HG02981 (cell line): ENCODE results near the gene PYROXD2.
"Not testable (repeated sequence)": the region's sequence is repeated elsewhere in the genome, so short reads cannot be mapped to it uniquely, and the experiment has no call there.

Source experiments
- ATAC-seq: cut with Tn5 transposase; IDR thresholded peaks from one replicate; pipeline ENCODE4 v1.9.1; 2021; ENCODE audit warnings: mild to moderate bottlenecking, moderate library complexity; ENCODE audit not compliant: unreplicated experiment

The PYROXD2 gene

DNA sequence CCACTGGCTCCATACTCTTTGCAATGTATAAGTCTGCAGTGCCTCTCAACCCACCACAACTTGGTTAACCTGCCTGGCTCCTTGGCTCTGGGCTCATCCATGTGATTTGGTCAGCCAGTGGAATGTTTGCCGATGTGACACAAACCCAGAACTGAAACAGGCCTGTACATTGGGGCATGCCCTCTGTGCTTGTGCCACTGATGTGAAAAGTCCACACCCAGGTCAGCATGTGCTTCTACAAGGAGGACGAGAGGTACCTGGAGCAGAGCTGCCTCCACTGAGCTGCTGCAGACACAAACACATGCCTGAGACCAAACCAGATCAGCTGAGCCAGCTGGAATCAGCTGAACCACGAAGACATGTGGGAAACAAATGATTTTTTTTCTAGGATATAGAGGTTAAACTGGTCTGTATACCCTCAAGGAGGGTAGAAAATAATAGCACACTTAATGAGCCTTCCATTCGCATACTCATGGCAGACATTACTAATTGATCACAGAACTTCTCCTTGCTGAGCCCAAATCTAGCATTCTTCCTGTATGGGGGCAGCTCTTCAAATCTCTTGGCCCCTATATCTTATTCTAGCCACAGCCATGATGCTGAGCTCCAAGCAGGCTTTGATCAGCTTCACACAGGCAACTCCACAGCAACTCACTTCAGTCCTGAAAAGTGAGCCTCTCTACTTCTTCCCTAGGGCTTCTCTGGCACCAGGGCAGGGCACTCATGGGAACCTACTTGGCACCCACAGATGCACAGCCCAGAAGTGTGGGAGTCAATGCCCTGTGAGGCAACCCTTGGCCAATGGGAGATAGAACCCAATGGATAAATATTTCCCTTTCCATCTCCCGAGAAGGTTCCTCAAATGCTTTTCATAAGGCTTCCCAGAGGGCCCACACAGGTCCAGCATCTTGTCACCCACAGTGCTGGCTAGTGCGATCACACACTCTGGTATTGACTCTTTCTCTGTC lies 18.6 kb downstream of the PYROXD2 start:
- no peak for ATAC-seq

DNA sequence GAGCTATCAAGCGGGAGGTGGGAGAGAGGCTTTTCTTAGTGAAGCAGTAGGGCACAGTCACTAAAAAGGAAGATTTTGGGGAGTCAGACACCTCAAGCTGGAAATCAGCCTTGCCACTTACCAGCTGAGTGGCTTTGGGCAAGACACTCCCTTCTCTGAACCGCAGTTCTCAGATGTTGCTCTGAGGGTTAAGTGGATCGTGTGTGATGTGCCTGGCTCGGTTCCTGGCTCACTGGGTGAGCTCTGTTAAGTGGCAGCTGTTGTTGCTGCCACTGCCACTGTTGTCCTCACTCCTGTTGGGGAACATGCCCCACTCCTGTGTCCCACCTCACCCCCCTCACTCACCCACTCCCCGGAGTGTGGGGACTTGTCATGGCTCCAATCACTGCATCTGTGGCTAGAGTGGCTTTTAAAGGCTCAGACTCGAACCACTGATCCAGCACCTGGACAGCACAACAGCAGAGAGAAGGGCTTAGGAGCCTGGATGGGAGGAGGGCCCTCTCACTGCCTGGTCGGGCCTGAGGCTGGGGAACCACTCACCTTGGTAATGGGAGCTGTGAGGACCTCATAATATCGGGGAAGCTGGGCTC lies 20.0 kb downstream of the PYROXD2 start:
- ATAC-seq = no peak

DNA sequence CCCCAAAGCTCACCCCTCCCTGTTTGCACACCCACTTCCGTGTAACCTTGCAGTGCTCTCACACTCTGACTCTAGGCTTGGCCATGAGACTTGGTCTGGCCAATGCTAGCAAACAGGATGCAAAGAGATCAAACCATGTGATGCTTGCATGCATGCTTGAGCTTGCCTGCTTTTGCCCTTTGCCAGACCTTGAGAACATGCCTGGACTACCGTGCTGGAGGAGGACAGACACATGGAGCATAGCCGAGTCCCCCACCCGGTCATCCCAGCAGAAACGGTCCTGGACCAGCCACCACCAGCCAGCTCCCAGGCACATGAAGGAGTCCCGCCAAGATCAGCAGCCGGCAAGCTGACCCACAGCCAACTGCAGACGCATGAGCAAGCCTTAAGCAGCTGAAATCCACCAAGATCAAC lies 23.4 kb downstream of the PYROXD2 start:
- no peak for ATAC-seq

DNA sequence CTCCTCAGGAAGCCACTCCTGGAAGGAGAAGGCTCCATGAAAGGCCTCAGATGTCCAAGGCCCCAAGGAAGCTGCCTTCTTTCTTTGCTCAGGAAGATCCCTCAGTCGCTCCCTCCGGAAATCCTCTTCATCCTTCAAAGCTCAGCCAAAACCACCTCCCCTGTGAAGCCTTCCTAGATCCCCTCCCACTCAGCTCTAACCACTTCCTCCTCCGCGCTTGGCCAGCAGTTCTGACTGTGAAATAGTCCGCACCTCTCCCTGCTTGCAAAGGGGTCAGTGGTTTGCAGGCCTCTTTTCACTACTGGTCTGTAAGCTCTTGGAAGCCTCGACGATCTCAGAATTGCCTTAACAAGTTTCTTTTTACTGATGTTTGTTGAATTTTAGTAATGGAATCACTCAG lies 23.9 kb downstream of the PYROXD2 start:
- no peak for ATAC-seq

DNA sequence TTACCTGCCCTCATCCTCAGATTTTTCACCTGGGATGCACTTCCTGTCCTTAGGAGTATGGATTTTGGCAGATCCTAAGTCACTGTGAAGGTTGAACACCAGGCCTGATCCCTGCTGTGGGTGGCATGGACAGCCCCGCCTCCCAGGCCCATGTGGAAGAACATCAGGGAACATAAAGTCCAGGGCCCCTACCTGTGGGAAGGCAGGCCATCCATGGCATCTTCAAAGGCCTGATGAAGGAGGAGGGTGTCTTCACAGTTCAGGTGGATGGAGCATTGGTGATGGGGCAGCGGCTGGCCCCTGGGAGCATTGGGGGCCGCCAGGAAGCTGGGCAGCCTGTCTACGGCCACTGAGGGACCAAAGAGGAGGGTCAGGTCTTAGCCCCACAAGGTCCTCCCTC lies 24.6 kb downstream of the PYROXD2 start:
- ATAC-seq = no peak

DNA sequence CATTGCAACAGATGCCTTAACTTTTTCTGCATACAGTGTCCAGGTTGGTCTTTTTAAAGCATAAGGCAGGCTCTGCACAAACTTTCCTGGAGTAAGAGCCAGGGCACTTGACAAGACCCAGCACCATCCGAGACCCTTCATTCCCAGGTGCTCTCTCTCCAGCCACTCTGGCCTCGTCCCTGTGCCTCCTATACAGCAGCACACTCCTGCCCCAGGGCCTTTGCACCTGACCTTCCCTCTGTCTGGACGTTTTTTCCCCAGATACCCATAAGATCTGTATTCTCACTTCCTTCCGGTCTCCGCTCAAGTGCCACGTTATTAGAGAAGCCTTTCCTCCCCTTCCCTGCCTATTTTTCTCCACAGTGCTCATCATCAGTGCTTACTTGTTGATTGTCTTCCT lies 25.6 kb downstream of the PYROXD2 start:
- no peak for ATAC-seq

DNA sequence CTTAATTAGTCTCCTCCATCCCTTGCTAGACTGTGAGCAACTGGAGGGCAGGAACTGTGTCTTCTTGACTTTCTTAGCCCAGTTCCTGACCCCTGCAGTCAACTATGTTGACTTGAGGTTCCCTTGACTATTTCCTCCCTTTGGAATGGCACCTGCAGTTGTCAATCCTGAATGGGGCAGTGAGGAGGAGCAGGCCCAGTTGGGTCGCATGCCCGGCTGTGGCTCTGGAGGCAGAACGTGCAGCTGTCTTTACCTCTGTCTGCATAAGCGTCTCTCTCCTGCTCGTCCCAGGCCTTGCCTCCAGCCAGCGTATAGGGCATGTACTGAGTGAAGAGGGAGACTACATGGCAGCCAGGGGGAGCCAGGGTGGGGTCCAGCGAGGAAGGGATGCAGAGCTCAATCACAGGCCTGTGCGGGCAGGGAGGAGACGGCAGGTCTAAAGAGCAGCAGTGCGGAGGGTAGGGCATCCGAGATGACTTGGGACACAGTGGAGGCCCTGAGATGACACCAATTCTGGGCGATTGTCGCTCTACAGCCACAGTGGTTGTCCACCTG lies 26.8 kb downstream of the PYROXD2 start:
- ATAC-seq = no peak

DNA sequence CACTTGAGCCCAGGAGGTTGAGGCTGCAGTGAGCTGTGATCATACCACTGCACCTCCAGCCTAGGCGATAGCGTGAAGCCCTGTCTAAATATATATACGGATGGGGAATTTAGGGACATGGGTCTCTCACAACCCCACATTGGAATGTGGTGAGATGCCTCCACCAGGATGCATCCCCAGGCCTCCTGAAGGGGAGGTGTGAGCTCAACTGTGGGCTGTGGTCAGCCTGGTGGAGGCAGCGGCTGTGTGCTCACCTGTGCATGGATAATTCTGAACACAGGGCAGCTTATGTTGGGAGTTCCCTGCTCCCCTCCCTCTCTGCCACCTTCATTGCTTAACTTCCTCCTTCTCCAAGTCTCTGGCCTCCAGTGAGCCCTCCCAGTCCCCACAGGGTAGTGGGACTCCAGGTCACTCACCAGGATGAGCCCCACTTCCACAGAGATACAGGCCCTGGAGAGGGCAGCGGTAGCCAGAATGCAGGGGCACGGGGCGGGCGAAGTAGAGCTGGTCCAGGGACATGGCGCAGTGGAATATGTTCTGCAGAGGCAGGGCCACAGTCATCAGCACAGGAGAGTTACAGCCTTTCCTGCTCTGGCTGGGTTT lies 30.4 kb downstream of the PYROXD2 start:
- no peak for ATAC-seq

DNA sequence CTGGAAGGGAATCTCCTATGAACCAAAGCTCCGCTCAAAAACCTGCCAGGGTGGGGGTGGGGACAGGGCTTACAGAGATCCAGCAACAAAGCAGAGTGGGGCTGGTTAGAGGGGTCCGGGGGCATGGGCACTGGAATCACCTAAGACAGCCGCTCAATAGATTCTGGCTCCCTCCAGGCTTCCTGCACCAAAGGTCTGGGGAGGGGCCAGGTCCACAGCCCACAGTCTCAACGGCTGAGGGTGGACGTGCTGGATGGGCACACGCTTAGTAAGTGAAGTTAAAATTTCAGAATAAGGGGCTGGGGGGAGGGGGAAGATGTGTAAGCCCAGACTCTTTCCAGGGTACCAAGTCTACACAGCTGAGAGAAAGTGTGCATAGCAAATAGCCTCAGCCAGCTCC lies 31.1 kb downstream of the PYROXD2 start:
- no peak for ATAC-seq

DNA sequence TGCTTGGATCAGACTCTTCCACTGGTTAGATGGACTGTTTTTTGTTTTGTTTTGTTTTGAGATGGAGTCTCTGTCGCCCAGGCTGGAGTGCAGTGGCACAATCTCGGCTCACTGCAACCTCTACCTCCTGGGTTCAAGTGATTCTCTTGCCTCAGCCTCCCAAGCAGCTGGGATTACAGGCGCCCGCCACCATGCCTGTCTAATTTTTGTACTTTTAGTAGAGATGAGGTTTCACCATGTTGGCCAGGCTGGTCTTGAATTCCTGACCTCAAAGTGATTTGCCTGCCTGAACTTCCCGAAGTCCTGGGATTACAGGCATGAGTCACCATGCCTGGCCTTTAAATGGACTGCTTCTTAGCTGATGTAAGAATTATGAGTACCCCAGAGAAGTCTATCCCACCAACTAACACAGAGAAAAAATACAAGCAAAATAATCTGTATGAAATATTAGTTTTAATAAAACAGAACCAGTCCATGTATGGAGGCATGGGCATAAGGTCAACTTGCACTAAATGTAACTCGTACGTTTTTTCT lies 31.8 kb downstream of the PYROXD2 start:
- not testable (repeated sequence) for ATAC-seq

DNA sequence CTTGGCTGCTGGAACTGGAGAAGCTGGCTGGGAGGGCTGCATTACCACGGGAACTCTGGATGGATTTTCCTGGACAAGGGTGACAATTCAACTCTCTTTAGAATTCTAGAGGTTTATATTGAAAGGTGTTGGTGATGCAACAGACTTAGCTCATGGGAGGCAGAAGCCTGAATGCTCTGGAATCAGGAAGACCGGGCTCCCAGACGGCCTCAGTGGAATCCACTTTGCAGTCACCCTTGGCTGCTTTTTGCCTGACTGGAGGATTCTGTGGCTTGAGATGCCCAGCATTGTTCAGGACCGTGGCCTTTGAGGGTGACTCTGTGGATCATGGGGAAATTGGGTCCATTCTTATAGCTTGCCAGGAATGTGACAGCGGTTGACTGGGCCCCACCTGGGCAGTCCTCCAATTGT lies 32.3 kb downstream of the PYROXD2 start:
- ATAC-seq = no peak

DNA sequence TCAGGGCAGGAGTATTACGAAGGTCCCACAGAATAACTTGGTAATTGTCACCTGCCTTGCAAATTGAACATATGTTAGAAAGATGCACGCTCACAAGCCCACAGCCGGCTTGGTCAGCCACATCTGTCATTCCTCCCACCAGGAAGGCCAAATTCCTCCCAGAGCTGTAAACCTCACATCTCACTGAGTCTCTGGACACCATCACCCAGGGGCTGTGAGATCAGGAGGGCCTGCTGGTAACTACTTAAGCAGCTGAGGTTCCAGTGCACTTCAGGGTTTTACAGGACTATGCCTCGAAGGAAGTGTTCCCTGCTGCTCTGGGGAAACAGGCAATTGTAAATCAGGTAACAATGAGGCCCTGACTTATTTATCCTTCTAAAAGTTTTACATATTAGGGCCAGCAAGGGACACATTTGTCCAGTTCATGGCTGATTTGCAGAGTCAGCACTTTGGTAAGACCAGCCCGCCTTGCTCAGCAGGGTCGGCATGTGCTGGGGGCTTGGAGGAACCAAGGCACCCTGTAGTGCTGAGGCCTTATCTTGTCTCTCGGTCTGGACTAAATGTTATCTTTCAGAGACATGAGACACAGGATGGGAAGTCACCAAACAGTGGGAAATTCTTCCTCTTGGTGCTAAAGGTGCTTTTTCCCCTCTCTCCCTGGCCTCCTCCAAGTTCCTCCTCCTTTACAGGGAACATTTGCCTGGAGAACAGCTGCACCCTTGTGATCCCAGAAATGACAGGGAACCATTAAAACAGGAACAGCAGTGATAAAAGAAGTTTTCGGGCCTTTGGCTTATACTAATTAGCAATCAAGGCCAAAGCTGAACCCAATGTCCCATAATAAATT lies 34.3 kb downstream of the PYROXD2 start:
- ATAC-seq = no peak

DNA sequence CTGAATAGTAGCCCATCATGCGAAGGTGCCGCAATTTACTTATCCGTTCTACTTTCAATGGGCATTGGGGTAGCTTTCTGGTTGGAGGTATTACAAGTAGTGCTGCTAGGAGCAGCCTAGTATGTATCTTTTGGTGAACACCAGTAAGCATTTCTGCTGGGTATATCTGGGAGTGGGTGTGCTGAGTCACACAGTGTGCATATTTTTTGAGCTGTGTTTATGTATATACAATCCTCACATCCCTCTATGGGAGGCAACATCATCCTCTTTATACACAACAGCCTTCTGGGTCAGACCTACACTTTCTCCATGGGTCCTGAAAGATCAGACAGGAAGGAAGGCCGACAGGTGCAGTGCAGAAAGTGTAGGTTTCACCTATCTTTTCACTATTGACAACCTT lies 36.3 kb downstream of the PYROXD2 start:
- ATAC-seq = no peak

DNA sequence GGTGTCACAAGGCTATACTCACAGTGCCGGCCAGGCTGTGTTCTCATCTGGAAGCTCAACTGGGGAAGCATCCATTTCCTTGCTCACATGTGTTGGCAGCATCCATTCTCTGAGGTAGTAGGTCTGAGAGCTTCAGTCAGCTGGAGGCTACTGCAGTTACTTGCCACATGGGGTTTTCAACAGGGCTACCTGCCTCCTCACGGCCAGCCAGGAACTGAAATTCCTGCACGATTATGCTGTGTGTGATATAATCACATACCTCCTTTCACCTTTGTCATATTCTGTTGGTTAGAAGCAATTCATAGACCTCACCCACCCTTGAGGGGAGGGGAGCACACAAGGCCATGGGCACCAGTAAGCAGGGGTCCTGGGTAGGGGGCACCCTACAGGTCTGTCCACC lies 37.4 kb downstream of the PYROXD2 start:
- ATAC-seq = no peak

DNA sequence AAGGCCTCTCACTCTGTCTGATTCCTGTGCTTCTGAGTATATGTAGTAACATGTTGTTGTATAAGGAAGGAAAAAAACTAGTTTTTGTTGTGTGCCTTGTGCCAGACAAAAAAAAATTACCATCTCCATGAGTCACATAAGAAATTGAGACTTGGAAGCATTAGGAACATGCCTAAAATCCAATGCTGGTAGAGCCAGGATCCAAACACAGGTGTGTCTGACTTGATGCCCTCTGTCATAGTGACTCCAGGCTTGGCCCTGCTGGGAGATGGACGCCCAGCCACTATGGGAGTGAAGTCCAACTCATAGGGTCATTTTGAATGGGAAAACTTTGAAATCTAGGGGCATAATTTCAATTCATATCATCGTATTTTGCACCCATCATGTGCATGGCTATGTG lies 38.0 kb downstream of the PYROXD2 start:
- no peak for ATAC-seq

DNA sequence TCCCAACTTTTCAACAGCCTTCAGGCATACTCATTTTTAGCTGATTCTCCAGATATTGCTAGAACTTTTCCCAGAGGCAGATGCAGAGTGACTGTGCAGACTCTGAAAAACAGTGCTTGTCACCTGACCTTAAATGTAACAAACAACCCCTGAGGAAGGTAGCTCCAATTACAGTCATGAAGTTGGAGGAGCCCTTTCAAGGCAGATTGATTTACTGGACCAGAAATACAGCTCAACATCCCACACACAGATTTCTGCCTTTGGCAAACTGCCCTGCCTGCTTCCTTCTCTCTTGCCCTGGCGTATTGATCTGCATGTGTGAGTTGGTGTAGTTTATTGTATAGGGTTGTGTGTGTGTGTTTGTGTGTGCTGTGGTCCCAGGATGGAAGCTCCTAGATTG lies 38.5 kb downstream of the PYROXD2 start:
- ATAC-seq = no peak

DNA sequence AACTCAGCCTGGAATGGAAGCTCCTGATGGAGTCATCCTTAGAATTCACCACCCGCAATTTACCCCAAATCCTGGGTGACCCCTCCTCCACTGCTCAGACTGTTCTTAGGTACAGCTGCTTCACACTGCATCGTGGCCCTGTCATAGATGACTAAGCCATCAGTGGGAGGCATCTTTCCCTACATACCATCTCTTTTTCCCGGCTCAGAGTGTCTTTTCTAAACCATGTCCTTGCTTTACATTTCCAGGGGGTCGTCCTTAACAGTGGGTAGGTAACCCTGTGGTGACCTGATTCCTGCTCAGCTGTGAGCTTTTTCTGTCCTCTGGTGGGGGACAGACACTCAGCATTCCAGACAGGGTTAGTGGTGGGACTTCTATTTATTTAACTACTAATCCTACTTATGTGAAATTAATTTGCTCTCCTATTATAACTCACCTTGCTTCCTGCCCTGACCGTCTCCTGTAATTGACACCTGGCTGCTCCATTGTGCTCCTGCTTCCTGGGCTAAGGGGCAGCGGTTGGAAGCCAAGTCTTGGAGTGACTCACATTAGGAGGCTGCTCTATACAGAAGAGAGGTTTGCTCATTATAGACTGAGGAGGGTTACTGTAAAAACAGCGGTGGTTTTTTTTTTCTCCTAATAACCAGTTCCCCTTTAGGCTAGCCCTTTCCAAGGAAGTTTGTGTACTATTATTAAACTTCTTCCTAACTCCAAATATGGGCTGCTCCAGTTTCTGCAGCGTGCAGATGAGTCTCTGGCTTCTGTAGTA lies 40.6 kb downstream of the PYROXD2 start:
- ATAC-seq = no peak

DNA sequence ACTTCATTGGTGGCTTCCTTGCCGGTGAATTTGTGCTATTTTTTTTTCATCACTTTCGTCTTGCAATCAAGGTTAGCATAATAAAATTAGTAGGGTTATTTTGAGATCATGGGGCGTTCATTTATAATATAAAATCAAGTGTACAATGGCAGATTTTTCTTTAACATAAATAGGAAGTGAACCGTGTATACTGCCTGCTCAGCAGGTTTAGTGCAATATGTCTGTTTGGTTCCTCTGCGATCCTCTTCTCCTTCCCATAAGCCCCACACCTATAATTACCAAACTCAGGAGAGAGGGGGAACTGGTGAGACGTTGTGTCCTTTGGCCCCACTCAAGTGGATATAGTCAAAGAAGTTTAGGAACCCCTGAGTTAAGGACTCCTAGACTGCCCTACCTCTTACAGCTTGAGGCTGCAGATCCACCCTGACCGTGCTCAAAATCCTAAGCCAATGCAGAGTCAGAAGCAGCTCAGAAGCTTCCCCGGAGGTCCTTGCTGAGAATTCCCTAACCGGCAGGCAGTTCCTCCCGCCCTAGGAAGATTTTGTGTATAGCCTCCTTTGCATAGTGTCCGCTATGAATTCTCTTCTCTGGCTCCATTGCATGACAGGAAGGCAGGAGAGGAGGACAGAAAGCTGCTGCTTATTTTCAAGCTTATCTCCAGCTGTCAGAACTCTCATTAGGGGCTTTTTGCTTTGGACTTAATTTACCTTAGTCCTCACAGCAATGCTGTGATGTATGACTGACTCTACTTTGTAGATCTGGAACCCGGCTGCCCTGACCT lies 41.5 kb downstream of the PYROXD2 start:
- ATAC-seq = no peak
